GM21515 (cell line): ENCODE results near the gene HSD17B12.
"Not testable (repeated sequence)": the region's sequence is repeated elsewhere in the genome, so short reads cannot be mapped to it uniquely, and the experiment has no call there.

Experiments used
- ATAC-seq: cut with Tn5 transposase; IDR thresholded peaks from one replicate; pipeline ENCODE4 v1.9.1; 2021; ENCODE audit not compliant: unreplicated experiment

HSD17B12 gene

GRCh38 chr11:43680521-43681400 is at the start of gene HSD17B12:
TSS of gene HSD17B12 (plus strand) at chr11:43680738. CDS start at chr11:43680828, 90 bp downstream.
- ATAC-seq: peak; percentile 97

GRCh38 chr11:43631732-43632131 is 48.8 kb upstream of the HSD17B12 start:
- ATAC-seq: no peak

GRCh38 chr11:43632181-43632580 is 48.4 kb upstream of the HSD17B12 start:
- ATAC-seq: no peak

- ATAC-seq: no peak
These were observed 41.8 kb upstream of the HSD17B12 start for GRCh38 chr11:43638717-43639116.

GRCh38 chr11:43639224-43639623 is 41.3 kb upstream of the HSD17B12 start:
- no peak for ATAC-seq

- ATAC-seq: no peak
These were observed 40.6 kb upstream of the HSD17B12 start for GRCh38 chr11:43639920-43640319.

- ATAC-seq: peak; percentile 99
These were observed 36.5 kb upstream of the HSD17B12 start for GRCh38 chr11:43643898-43644620.

- peak; percentile 9 for ATAC-seq
These were observed 35.8 kb upstream of the HSD17B12 start for GRCh38 chr11:43644621-43645299.

GRCh38 chr11:43646767-43647166 is 33.8 kb upstream of the HSD17B12 start:
- ATAC-seq: no peak

- ATAC-seq: no peak
These were observed 31.6 kb upstream of the HSD17B12 start for GRCh38 chr11:43648888-43649287.

- no peak for ATAC-seq
These were observed 31.0 kb upstream of the HSD17B12 start for GRCh38 chr11:43649501-43649900.

- ATAC-seq: no peak
These were observed 30.6 kb upstream of the HSD17B12 start for GRCh38 chr11:43649921-43650320.

- not testable (repeated sequence) for ATAC-seq
These were observed 17.5 kb upstream of the HSD17B12 start for GRCh38 chr11:43663018-43663417.

GRCh38 chr11:43664295-43664694 is 16.2 kb upstream of the HSD17B12 start:
- ATAC-seq: no peak

- not testable (repeated sequence) for ATAC-seq
These were observed 9.3 kb upstream of the HSD17B12 start for GRCh38 chr11:43671284-43671683.

GRCh38 chr11:43674560-43674959 is 6.0 kb upstream of the HSD17B12 start:
- no peak for ATAC-seq

- no peak for ATAC-seq
These were observed 3.6 kb upstream of the HSD17B12 start for GRCh38 chr11:43676933-43677332.

GRCh38 chr11:43681401-43681942 is 934 bp downstream of the HSD17B12 start:
- no peak for ATAC-seq

- not testable (repeated sequence) for ATAC-seq
These were observed 1.5 kb downstream of the HSD17B12 start for GRCh38 chr11:43682081-43682480.

- no peak for ATAC-seq
These were observed 4.9 kb downstream of the HSD17B12 start for GRCh38 chr11:43685440-43685839.

GRCh38 chr11:43686207-43686606 is 5.7 kb downstream of the HSD17B12 start:
- ATAC-seq: no peak
